Kidney glomerular epithelial cell (primary cell): ENCODE data around the gene WNT7A.
"Not testable (repeated sequence)": the region's sequence is repeated elsewhere in the genome, so short reads cannot be mapped to it uniquely, and the experiment has no call there.

Experiments
- DNase-seq: peaks from one replicate; lab custom pipeline; 2025; lab: John Stamatoyannopoulos, UW

The WNT7A gene

DNA sequence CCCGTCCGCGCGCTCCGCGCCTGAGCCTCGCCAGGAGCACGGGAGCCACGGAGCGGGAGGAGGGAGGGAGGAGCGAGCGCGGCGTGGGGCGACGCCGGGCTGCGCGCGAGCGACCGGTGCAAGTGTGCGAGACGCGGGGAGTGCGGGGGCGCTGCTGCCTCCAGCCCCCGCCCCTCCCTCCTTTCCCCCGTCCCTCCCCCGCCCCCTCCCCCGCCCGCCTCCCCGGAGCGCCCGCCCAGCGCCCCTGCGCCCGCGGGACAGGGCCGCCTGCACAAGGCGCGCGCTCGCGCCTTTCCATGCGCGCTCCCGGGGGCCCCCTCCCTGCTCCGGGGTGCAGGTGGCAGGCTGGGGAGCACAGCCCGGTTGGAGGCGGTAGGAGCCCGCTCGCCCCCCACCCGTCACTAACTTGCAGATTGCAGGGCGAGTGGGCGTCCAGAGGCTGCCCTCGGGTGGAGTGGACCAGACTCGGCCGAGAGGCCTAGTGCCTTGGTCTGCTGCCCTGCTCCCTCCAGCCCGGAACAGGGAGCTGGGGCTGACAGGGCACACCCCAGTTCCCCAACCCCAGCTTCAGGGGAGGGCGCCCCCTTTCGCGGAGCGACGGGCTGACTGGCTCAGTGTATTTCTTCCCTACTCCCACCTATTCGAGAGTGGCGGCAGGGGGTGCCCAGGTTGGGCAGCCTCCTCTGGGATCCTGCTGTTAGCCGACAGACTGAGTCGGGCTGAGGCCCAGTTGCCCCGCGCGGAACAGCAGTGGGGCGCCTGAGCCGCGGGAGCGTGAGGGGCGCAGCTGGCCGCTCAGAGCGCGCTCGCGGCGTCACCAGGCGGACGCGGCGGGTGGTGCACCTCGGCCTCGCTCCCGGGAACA lies at the start of gene WNT7A:
Gene WNT7A, minus strand, starts transcription at position 126 of the 865 bp plus-strand sequence. CDS start 255 bp downstream, outside the sequence.
- DNase-seq, result no peak

DNA sequence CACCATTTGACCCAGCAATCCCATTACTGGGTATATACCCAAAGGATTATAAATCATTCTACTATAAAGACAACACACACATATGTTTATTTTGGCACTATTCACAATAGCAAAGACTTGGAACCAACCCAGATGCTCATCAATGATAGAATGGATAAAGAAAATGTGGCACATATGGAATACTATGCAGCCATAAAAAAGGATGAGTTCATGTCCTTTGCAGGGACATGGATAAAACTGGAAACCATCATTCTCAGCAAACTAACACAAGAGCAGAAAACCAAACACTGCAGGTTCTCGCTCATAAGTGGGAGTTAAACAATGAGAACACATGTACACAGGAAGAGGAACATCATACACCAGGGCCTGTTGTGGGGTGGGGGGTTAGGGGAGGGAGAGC lies 48.9 kb upstream of the WNT7A start:
- not testable (repeated sequence) for DNase-seq

- DNase-seq, result no peak
Measured at GRCh38 chr3:13927295-13927694, 47.4 kb upstream of the WNT7A start.

GRCh38 chr3:13916375-13916774 lies 36.5 kb upstream of the WNT7A start:
- no peak for DNase-seq

GRCh38 chr3:13902648-13903238 lies 22.9 kb upstream of the WNT7A start:
- no peak for DNase-seq

- no peak for DNase-seq
Measured at GRCh38 chr3:13901935-13902584, 22.2 kb upstream of the WNT7A start.

DNA sequence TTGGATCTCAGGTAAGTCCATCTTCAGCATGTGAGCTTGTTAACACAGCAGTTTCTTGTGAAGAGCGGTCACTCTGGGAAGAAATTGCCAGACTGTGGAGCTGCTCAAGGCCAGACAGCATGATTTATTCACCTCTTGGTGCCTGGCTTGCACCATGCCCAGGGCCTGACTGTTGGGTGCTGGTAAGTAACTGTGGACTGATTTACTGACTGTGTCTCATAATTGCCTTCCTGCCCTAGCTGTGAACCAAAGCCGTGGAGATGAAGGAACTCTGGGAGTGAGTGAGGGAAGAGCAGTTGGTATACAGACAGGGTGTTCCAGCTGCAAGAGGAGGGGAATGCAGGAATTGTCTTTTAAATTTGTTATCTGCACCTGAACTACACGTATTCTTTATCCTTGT lies 18.5 kb upstream of the WNT7A start:
- DNase-seq, result no peak

GRCh38 chr3:13896473-13897154 lies 16.7 kb upstream of the WNT7A start:
- DNase-seq, result peak; percentile 49

DNA sequence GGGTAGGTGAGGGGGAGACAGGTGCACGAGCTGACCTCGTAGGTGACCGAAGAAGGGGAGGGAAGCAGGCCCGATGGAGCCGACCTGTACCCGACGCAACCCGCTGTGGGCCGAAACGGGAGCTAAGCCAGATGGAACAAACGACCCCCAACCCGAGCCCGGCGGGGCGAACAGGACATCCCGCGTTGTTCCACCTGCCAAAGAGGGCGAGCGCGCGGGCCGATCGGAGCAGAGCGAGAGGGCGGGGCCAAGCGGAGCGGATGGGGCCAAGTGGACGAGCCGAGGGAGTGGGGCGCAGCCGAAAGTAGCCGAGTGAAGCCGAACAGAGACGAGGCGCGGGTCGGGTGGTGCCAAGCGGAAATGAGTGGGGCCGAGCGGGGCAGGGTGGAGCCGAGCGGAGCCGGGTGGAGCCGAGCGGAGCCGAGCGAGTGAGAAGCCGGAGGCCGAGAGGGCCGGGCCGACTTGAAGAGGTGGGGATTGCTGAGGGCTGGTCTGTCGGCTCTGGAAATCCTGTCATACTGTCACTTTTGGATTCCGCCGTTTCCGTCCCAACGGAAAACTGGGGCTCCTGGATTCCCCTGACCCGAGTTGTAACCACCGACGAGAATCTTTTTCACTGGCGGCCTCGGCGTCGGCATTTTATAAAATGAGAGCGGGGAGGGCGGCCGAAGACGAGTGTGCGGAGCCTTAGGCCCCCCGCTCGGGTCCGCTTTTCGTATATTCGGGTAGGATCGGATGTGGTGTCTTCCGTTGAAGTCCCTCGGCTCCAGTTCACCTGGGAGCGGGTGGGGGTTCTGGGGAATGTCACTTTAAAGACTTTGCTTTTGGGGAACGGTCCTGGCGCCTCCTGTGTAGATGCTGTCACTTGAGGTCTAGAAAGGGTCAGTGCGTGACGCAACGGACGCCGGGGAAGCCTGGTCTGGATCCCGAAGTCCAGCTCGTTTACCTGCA lies 15.6 kb upstream of the WNT7A start:
- peak; percentile 83 for DNase-seq

DNA sequence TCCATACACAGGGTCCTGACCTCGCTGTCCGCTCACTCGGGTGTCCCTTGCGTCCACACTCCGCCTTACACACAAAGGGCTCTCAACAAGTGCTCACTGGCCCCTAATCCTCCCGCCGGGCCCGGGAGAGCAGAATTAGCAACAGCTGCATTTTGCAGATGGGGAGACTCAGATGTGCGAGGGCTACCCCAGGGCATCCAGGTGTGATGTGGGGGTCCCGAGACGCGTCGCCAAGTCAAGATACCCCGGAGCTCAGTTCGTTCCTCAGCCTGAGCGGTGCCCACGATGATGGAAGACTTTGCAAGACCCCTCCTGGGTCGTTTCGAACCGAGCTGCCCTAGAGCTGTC lies 14.9 kb upstream of the WNT7A start:
- no peak for DNase-seq

GRCh38 chr3:13894096-13894806 lies 14.4 kb upstream of the WNT7A start:
- DNase-seq, result no peak

DNA sequence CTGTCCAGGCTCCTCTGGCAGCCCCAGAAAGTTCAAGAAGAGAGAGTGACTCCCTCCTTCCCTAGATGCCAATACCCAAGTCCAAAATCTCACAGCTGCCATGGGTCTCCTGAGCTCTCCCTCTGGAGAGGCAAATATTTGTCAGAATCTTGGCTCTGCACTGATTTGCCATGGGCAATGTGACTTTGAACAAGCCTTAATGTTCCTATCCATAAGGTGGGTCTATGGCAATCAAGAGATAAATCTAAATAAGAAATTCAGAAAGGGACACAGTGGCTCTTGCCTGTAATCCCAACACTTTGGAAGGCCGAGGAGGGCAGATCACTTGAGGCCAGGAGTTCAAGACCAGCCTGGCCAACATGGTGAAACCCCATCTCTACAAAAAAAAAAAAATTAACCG lies 12.4 kb upstream of the WNT7A start:
- DNase-seq, result no peak

GRCh38 chr3:13891492-13892073 lies 11.7 kb upstream of the WNT7A start:
- no peak for DNase-seq

- no peak for DNase-seq
Measured at GRCh38 chr3:13891017-13891392, 11.1 kb upstream of the WNT7A start.

GRCh38 chr3:13890377-13891016 lies 10.6 kb upstream of the WNT7A start:
- no peak for DNase-seq

- no peak for DNase-seq
Measured at GRCh38 chr3:13888576-13888975, 8.7 kb upstream of the WNT7A start.

DNA sequence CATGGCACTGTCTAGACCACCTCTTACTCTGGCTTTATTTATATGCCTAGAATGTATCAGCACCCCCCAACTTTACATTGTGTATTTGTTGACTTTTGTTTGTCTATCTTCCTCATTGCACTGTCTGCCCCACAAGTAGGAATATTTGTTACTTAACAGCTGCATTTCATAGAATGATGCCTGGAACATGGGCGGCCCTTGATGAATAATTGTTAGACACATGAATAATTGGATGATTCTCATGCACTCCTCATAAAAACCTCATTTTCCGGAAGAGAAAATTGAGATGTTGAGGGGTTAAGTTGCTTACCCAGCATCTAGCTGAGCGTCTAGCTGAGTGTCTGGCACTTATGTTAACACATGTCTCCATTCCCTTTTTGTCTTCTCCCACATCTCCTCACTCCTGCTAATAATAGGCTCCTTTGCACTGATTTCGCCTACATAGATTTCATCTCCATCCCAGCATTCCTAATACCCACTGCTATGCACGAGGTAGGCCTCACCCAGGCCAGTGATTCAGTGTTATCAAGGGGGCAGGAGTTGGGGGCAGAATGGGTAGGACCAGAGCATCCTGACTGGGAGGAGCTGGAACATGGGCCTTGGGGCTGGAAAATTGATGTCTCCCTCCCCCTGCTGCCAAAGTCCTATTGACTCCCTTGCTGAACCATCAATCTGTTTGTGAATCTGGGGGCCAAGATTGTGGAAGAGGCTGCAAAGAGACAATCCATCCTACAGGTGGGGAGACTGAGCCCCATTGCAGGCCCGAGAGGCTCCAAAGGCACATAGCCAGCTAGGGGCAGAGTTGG lies 7.8 kb upstream of the WNT7A start:
- DNase-seq, result no peak

DNA sequence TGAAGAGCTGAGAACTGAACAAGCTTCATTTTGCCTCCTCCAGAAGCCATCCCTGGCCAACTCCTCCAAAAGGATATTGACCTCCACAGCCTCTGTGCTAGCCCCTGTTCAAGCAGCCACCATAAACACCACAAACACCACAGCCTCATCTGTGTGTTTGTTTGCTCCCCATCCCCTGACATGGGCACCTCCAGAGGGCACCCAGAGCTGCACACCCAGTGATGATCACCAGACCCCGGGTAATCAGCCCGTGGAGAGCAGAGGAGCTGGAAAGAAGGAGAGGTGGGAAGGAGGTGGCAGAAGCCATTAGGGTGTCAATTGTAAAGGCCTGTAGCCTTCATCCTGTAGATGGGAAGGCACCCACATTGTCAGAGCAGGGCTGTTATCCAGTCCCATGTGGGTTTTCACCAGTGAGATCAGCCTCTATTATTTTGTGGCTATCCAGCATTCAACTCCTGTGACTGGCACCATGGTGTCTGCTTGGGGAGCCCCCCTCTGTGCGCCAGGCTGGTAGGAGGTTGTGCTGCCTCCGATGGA lies 6.8 kb upstream of the WNT7A start:
- no peak for DNase-seq

GRCh38 chr3:13885704-13886010 lies 5.8 kb upstream of the WNT7A start:
- DNase-seq, result no peak
